NCI-H748 treated with DMSO at 0.1 percent for 48 hours (cell line): ENCODE measurements around the gene CRISP2.

Source experiments
- DNase-seq: peaks from one replicate; lab custom pipeline; 2025; lab: John Stamatoyannopoulos, UW

CRISP2 gene

GRCh38 chr6:49653942-49654341 is 59.4 kb downstream of the CRISP2 start:
- DNase-seq = no peak

- no peak for DNase-seq
Measured at GRCh38 chr6:49653438-49653837, 59.9 kb downstream of the CRISP2 start.

- DNase-seq = no peak
Measured at GRCh38 chr6:49651239-49651638, 62.1 kb downstream of the CRISP2 start.

GRCh38 chr6:49649988-49650387 is 63.4 kb downstream of the CRISP2 start:
- DNase-seq = no peak

GRCh38 chr6:49648036-49648435 is 65.3 kb downstream of the CRISP2 start:
- DNase-seq = no peak

GRCh38 chr6:49647476-49647875 is 65.9 kb downstream of the CRISP2 start:
- no peak for DNase-seq

- DNase-seq = no peak
Measured at GRCh38 chr6:49646942-49647341, 66.4 kb downstream of the CRISP2 start.

GRCh38 chr6:49646130-49646824 is 67.1 kb downstream of the CRISP2 start:
- no peak for DNase-seq

GRCh38 chr6:49645139-49645538 is 68.2 kb downstream of the CRISP2 start:
- no peak for DNase-seq
